Gastroesophageal sphincter (tissue), 3 donors: ENCODE results near the gene ZNF280D.

Experiments used
- CTCF ChIP-seq, 4 experiments: fragments of 200-600 bp in 2 of 4; fragments of 450-650 bp in 2 of 4; sonication (generic) in 1 of 4; IDR thresholded peaks; one replicate each; pipeline ENCODE4 v1.5.1; 2017 to 2019; ENCODE audit warnings: antibody characterized with exemption in 4 of 4, mild to moderate bottlenecking in 2 of 4, moderate library complexity in 2 of 4
- EP300 ChIP-seq: sonication (generic); formaldehyde crosslinking; IDR thresholded peaks from one replicate; pipeline ENCODE4 v1.6.1; 2017; ENCODE audit warnings: antibody characterized with exemption, mild to moderate bottlenecking
- POLR2A ChIP-seq, 2 donors: fragments of 450-650 bp; IDR thresholded peaks; one replicate each; pipeline ENCODE4 v1.6.1; 2017; ENCODE audit warnings: antibody characterized with exemption in 2 of 2, mild to moderate bottlenecking in 2 of 2, moderate library complexity in 1 of 2
- POLR2AphosphoS5 ChIP-seq: sonication (generic); formaldehyde crosslinking; IDR thresholded peaks from one replicate; pipeline ENCODE4 v1.6.1; 2017; ENCODE audit warnings: antibody characterized with exemption

- TF ChIP-seq CTCF (IDR thresholded peaks at IDR 0.05) (no peak), POLR2A (IDR thresholded peaks at IDR 0.05) (no peak), POLR2AphosphoS5 (no peak), EP300 (no peak)
Measured at GRCh38 chr15:56654216-56654615, 79.1 kb downstream of the ZNF280D start.
